ENCODE results near the gene SELENOV. TPM values are rescaled to one million over a fixed set of nuclear protein-coding genes. Genes with fewer than 3 reads are reported as not detected.

The SELENOV gene
- total RNA-seq, 1 experiment from 2014 or later, result not detected

DNA sequence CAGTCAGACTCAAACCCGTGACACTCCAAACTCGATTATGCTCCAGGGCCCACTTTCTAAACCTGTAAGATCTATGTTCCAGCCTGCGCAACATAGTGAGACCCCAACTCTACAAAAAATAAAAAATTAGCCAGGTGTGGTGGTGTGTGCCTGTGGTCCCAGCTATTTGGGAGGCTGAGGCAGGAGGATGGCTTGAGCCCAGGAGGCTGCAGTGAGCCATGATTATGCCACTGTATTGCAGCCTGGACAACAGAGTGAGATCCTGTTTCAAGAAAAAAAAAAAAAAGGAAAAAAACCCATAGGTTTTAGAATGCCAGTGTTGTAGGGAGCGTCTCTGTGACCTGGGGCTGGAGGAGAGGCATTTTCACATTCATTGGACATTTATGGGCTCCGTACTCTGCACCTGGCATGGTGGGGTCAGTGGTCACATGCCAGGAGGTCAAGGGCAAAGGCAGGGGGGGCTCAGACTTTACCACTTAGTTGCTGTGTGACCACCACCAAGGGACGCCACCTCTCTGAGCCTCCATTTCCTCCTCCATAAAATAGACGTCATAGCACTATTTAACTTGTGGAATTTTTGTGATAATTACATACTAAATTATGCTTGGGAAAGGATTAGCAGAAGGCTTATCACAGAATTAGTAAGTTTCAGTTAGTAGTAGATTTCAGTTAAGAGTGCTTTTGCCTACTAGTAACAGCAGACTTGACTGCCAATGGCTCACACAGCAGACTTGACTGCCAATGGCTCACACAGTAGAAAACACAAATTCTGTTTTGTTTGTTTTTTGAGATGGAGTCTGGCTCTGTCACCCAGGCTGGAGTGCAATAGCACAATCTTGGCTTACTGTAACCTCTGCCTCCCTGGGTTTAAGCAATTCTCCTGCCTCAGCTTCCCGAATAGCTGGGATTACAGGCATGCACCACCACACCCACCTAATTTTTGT, 5.9 kb downstream of the SELENOV start:
- RAD21 ChIA-PET (ENCODE audit: low non-redundant PET in 1 of 2, low total read pairs in 2 of 2, uncharacterized antibody in 2 of 2, unreplicated experiment in 2 of 2), result no interaction called here
- CTCF ChIA-PET, result no interaction called here
- Histone ChIP-seq H3K9ac (ENCODE audit: low read length) (no peak overlapping the region), H3K27me3 (ENCODE audit: insufficient read depth, low read length) (no peaks in the 10 kb centered on the region), H3K9me2 (ENCODE audit: insufficient read depth) (no peaks in the 10 kb centered on the region), H3K4me2 (ENCODE audit: low read length) (no peak overlapping the region), H3K79me2 (ENCODE audit: insufficient read depth, low read length) (no peaks in the 10 kb centered on the region), H3K4me1 (ENCODE audit: control insufficient read depth in 1 of 2, insufficient read depth in 2 of 2, low read length in 2 of 2) (no peaks in the 10 kb centered on the region), H3K27ac (ENCODE audit: low read depth, low read length) (no peak overlapping the region), H3K36me3 (ENCODE audit: control insufficient read depth in 1 of 2, insufficient read depth in 2 of 2, low read length in 2 of 2) (no peaks in the 10 kb centered on the region), H2AFZ (ENCODE audit: low read depth, low read length, poor library complexity, severe bottlenecking) (no peak overlapping the region), H3K9me3 (ENCODE audit: control insufficient read depth in 1 of 2, insufficient read depth in 1 of 2, low read depth in 1 of 2, low read length in 2 of 2) (no peaks in the 10 kb centered on the region), H3K4me3 (replicated peaks in 1 of 2; ENCODE audit: low read depth in 1 of 2, low read length in 2 of 2) (no peak overlapping the region), H4K20me1 (ENCODE audit: insufficient read depth) (no peaks in the 10 kb centered on the region)
- ATAC-seq (no peak), DNase-seq (ENCODE audit: low read depth, low spot score) (no peak)
- POLR2A ChIA-PET, result no interaction called here
- TF ChIP-seq SP1 (IDR thresholded peaks at IDR 0.05; ENCODE audit: low read depth), result no peak
- TF ChIP-seq CBX3 (IDR thresholded peaks at IDR 0.05; ENCODE audit: low read depth), result no peak
- TF ChIP-seq EZH2 (IDR thresholded peaks at IDR 0.05), result no peak
- TF ChIP-seq CEBPB (IDR thresholded peaks at IDR 0.05; ENCODE audit: low read depth), result no peak
- no peak for TF ChIP-seq ZNF274 (IDR thresholded peaks at IDR 0.05; ENCODE audit: low read depth, low read length)
- TF ChIP-seq SRF (IDR thresholded peaks at IDR 0.05; ENCODE audit: low read depth), result no peak
- TF ChIP-seq ELF1 (IDR thresholded peaks at IDR 0.05; ENCODE audit: borderline replicate concordance, low read depth), result no peak
- no peak for TF ChIP-seq ZBTB33 (IDR thresholded peaks at IDR 0.05; ENCODE audit: extremely low read depth, insufficient replicate concordance, low read length)
- intact Hi-C loops (cut with micrococcal nuclease), result no loop called here
- no TSS peak for BruUV-seq (replicated peaks)

All from HCT116 (cell line).